ENCODE results near the gene CHGA.
A peak's percentile ranks its signal among the peaks of the same experiment; 100 is the strongest.

Gene CHGA

DNA sequence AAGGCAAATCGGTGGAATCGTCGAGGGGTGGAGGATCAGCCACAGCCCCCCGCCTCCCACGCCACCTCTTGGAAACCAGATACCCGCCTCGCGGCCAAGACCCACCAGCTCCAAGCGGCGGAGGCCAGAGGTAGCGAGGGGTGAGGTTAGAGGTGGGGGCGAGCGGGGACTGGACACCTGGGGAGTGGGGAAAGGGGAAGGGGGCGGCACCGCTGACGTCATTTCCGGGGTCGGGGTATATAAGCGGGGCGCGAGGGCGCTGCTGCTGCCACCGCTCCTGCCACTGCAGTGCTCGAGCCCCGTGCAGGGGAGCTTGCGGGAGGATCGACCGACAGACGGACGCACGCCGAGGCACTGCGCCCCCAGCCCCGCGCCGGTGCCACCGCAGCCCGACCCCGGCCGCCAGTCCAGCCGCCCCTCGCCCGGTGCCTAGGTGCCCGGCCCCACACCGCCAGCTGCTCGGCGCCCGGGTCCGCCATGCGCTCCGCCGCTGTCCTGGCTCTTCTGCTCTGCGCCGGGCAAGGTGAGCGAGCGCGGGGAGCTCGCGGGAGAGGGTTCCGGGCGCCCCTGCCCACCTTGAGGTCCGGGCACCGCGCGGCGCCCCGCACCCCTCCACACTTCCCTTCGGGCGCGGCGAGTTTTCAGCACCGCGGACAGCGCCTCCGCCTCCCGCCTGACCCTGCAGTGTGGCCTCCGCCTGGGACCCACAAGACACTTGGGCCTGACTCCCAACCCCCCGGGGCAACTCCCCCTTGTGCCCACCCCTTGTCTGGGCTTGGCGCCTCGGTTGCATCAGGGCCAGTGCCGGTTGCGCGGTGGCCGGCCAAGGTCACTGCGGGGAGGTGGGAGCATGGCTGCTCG is at the start of gene CHGA:
TSS of gene CHGA (plus strand) at position 268 of the 861 bp plus-strand sequence. CDS start at position 478, 210 bp downstream.
- DNase-seq: peak; percentile 59

GRCh38 chr14:92874962-92875661 is 47.8 kb upstream of the CHGA start:
- DNase-seq: no peak

DNA sequence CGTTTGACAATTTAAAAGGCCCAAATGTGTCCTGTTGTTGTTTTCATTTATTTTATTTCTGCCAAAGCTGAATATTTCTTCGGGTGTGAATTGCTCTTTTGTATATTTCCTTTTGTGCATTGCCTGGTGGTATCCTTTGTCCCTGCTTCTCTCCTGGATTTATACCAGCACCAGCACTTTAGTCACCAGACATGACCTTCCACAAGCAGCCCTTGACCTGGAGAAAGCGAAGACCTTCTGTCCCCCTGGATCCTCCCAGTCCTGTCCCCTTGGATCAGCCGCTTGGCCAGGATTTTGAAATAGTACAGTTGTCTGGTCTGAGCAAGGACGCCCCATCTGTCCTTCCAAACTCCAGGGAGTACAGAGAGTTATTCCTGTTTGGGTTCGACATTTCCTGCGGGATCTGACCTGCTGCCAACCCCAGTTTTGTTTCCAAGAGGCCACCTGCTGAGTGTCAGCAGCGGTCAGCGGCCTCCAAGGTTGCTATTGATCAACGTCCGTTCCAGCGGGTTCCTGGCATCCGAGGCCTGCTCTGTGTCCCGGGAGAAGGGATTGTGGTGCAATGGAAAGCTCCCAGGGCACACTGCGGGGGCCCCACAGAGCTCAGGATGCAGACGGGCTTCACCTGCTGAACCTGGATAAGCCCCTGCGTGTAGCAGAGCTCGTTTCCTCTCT is 45.1 kb upstream of the CHGA start:
- DNase-seq: no peak

GRCh38 chr14:92880351-92880750 is 42.6 kb upstream of the CHGA start:
- DNase-seq: no peak

GRCh38 chr14:92880851-92881250 is 42.1 kb upstream of the CHGA start:
- DNase-seq: no peak

GRCh38 chr14:92883066-92883465 is 39.9 kb upstream of the CHGA start:
- no peak for DNase-seq

DNA sequence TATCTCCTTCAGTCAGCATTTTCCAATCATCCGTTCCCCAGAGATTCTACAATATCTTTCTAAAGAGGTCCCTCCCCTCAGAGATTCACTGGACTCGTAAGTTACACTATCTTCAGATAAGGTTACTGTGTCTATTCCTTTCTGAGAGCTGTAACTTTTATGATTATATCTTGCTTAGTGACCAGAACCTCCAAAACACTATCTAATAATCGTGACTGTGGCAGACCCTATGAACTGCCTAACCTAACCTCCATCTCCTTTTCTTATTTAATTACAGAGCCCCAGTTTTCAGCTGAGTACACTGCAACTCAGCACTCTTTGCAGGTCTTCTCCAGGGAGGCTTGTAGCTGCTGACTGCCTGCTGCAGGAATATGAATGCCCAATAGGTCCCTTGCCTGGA is 38.5 kb upstream of the CHGA start:
- no peak for DNase-seq

DNA sequence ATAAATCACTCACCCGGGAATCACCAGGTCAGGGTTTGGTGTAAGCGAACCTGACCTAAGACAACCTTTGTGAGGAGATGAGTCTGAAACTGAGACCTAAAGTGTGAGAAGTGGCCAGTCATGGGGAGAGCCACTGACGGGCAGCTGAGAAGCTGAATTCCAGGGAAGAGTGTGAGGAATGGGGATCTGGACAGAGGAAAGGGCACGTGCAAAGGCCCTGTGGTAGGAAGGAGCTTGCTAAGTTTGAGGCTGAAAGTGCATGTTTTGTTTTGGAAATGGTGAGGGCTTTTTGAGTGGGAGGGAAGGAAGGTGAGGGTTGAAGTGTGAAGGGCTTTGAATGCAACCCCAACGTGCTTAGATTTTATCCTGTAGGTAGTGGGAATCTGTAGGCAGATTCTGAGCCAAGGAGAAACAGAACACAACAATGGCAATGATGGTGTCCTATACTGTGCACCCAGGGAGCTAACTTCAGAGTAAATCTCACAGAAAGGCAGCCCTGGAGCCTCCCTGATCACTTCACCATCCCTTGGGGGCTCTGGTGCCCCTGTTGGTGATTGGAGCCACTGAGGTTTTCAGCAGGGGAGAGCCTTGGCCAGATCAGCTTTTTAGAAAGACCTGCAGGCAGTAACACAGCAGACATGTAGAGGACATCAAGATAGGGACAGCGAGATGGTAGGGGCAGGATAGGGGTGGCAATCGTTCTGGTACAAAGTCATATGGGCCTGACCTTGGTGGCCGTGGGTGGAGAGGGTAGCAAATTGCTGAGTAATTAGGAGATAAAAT is 37.5 kb upstream of the CHGA start:
- no peak for DNase-seq

DNA sequence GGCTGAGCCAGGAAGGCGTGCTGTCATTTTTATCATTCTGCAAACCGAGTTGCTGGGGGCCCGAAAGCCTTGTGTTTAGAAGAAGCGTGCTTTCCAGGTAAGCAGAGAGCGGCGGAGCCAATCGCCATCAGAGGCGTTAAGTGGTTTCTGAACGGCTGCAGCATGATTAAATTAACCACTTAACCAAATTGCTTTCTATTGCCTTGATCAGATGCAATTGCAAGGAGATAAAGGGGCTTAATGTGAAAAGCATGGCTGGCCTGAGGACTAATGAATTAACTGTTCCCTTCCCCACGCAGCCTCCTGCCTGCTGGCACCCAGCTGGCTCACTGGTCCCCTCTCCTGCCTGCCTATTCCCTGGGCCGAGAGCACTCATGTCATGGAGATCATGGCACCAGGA is 36.6 kb upstream of the CHGA start:
- no peak for DNase-seq

DNA sequence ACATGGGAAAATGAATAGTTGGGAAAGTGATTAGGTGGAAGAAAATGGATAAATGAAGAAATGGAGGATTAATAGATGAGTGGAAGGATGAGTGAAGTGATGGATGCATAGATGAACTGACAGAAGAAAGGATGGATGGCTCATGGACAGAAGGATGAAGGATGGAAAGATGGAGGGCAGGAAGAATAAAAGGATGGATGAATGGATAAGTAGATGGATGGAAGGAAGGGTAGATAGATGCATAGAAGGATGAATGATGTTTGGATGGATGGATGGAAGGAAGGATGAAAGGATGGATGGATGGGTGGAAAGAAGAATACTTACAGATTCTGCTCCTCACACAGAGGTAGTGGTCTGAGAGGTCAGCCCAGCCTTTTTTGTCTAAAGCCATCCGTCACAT is 35.8 kb upstream of the CHGA start:
- DNase-seq: no peak

GRCh38 chr14:92888896-92889295 is 34.1 kb upstream of the CHGA start:
- no peak for DNase-seq

GRCh38 chr14:92890830-92891588 is 31.9 kb upstream of the CHGA start:
- DNase-seq: no peak

- no peak for DNase-seq
Observed at GRCh38 chr14:92892589-92892988, 30.4 kb upstream of the CHGA start.

- no peak for DNase-seq
Observed at GRCh38 chr14:92895352-92895878, 27.5 kb upstream of the CHGA start.

GRCh38 chr14:92897922-92898565 is 24.9 kb upstream of the CHGA start:
- DNase-seq: no peak

DNA sequence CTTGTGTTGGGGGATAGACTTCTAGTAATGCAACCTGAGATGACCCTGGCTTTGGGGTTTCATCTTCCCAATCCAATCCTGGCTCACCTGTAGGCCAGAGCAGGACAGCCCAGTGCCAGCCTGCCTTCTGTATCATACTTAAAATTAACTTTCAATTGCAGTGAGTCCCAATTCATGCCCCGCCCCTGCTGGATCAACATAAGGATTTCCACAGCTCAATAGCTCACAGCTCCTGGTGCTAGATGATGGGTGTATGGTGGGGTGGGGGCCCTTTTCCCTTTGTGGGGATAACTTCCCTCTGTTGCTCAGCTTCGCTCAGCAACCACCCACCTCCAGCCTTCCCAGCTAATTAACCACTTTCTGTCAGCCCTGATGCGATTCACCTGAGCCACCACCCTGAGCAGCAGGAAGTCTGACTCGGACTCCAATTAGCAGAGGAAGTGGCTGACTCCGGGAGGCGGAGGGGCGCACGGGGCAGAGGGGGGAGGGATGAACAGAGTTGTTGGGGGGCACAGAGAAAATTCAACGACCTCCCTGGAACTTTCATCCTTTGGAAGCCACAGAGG is 24.3 kb upstream of the CHGA start:
- DNase-seq: no peak

- DNase-seq: no peak
Observed at GRCh38 chr14:92900660-92901059, 22.3 kb upstream of the CHGA start.

DNA sequence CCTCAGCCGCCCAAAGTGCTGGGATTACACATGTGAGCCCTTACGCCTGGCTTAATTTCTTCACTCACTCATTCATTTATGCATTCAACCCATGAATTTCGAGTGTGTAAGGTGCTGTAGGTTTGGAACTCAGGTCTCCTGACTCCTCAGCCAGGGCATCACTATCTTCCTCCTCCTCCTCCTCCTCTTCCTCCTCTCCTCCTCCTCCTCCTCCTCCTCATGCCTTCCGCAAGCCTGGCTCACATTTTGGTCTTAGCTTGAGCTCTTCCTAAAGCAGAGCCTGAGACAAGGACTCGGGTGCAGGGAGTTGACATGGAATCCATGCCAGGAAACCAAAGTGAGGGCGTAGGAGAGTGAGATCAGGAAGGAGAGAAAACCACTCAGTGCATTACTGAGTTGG is 20.8 kb upstream of the CHGA start:
- no peak for DNase-seq

GRCh38 chr14:92902726-92903125 is 20.2 kb upstream of the CHGA start:
- no peak for DNase-seq

DNA sequence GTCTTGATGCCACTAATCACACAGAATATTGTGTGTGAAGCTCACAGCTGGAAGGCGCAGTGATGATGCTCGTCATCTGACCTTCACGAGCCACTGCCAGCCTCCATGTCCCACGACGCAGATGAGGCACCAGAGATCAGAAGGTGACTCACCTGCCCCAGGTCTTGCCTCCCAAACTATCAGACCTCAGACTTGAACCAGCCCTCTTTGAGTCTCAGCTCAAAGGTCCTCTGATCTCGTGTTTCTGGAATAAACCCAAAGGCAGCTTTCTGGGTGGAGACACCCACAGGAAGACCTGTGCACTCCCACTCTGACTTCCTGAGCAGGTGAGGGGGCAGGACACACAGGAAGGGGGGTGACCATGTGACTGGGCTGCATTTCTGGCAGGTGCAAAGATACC is 19.6 kb upstream of the CHGA start:
- DNase-seq: no peak

DNA sequence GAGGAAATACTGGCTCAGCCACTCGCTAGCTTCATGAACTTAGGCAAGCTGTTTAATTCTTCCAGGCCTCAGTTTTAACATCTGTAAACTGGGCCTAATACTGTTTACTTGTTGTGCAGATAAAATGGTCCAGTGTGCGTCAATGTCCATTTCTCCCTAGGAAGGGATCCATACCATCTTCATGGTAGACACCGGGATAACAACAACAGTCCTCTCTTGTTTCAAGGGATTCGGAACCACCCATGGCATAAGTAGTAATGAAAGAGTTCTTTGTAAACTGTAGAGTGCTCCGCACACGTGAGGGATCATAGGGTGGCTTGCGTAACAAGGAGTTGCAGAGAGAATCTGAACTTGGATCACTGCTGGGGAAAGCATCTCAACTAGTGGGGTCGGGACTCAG is 17.3 kb upstream of the CHGA start:
- no peak for DNase-seq
